Measurements from ENCODE around the gene USP31.

DNA sequence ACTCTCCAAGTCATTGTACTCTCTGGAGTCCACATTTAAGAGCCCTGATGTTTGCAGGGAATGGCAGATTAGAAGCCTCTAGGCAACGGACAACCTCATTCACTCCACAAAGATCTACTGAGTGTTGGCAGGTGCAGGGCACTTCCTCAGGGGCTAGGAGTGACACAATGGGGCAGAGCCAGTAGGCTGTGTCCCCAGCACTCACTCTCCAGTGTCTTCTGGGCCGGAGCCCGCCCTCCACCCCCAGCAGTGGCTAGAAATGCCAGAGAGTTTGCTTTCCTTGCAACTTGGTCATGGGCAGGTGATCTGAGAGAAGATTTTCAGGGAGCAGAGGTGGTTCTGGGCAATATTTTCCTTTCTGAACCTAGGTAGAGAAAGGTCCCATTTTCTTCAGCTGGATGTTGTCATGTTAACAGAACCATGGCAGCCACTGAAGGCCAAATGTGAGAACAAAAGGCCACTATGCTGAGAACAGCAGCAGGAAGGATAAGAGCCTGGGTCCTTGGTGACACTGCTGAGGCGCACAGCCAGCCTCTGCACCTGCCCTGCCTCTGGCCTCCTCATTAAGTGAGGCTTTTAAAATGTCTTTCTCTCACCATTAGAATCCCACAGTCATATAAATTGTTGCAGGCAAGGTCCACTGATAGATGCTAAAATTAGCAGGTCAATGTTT lies 96.2 kb downstream of the USP31 start:
- TF ChIP-seq, protein P1, sequence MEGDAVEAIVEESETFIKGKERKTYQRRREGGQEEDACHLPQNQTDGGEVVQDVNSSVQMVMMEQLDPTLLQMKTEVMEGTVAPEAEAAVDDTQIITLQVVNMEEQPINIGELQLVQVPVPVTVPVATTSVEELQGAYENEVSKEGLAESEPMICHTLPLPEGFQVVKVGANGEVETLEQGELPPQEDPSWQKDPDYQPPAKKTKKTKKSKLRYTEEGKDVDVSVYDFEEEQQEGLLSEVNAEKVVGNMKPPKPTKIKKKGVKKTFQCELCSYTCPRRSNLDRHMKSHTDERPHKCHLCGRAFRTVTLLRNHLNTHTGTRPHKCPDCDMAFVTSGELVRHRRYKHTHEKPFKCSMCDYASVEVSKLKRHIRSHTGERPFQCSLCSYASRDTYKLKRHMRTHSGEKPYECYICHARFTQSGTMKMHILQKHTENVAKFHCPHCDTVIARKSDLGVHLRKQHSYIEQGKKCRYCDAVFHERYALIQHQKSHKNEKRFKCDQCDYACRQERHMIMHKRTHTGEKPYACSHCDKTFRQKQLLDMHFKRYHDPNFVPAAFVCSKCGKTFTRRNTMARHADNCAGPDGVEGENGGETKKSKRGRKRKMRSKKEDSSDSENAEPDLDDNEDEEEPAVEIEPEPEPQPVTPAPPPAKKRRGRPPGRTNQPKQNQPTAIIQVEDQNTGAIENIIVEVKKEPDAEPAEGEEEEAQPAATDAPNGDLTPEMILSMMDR (conservative IDR thresholded peaks at IDR 0.05; ENCODE audit: low read depth, low read length), result no peak
- no peak for TF ChIP-seq EZH2 (IDR thresholded peaks at IDR 0.05; ENCODE audit: low read length, unreplicated experiment)
